Measurements from ENCODE around the gene TYROBP. TPM values are rescaled to one million over a fixed set of nuclear protein-coding genes. Genes with fewer than 3 reads are reported as not detected.

The TYROBP gene
- total RNA-seq, 1 experiment from 2014 or later: not detected

DNA sequence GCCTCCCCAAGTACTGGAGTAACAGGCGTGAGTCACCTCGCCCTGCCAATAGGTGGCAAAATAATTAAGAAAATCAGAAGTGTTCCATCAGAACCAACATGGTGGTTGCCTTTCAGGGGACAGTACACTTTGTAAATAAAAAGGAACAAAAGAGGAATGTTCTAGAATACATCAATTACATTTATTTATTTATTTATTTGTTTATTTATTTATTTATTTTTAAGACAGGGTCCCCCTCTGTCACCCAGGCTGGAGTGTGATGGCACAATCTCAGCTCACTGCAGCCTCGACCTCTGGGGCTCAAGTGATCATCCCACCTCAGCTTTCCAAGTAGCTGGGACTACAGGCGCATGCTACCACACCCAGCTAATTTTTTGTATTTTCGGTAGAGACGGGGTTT, 12.9 kb upstream of the TYROBP start:
- ChIA-PET CTCF (interaction anchor here (0.7 kb wide), 1 partner anchor 41 kb away, joined by 5 read pairs; no protein-coding TSS in a partner anchor), POLR2A (no interaction called here)
- intact Hi-C loops (cut with micrococcal nuclease; ENCODE audit: unreplicated experiment): no loop called here
- Histone ChIP-seq H3K27me3 (ENCODE audit: control insufficient read depth, insufficient read depth, low read length) (no peaks in the 10 kb centered on the region), H3K4me3 (ENCODE audit: low read depth in 2 of 2, low read length in 2 of 2) (no peak overlapping the region), H3K27ac (ENCODE audit: low read length) (no peak overlapping the region), H3K36me3 (ENCODE audit: control insufficient read depth, insufficient read depth, low read length) (no peaks in the 10 kb centered on the region), H3K4me1 (ENCODE audit: control insufficient read depth, insufficient read depth, low read length) (no peaks in the 10 kb centered on the region), H3K9me3 (ENCODE audit: control insufficient read depth, insufficient read depth, low read depth, low read length) (peaks cover 6% of the 10 kb centered on the region; the same call in 1 of the 2 replicates)
- ATAC-seq (no peak), DNase-seq (ENCODE audit: low read depth, low spot score) (no peak)
- no TSS peak for BruUV-seq (replicated peaks)
- in situ Hi-C loops (cut with HindIII; ENCODE audit: low pct_unique_long_range_greater_than_20kb, low sequenced_read_pairs): no loop called here
- TF ChIP-seq TCF7L2 (IDR thresholded peaks at IDR 0.05; ENCODE audit: low read depth, low read length) (no peak), SIN3A (IDR thresholded peaks at IDR 0.05; ENCODE audit: borderline replicate concordance, insufficient read depth, low read depth, low read length) (no peak), POLR2AphosphoS5 (IDR thresholded peaks at IDR 0.05; ENCODE audit: low read depth, low read length) (no peak)
- TF ChIP-seq, protein P1, sequence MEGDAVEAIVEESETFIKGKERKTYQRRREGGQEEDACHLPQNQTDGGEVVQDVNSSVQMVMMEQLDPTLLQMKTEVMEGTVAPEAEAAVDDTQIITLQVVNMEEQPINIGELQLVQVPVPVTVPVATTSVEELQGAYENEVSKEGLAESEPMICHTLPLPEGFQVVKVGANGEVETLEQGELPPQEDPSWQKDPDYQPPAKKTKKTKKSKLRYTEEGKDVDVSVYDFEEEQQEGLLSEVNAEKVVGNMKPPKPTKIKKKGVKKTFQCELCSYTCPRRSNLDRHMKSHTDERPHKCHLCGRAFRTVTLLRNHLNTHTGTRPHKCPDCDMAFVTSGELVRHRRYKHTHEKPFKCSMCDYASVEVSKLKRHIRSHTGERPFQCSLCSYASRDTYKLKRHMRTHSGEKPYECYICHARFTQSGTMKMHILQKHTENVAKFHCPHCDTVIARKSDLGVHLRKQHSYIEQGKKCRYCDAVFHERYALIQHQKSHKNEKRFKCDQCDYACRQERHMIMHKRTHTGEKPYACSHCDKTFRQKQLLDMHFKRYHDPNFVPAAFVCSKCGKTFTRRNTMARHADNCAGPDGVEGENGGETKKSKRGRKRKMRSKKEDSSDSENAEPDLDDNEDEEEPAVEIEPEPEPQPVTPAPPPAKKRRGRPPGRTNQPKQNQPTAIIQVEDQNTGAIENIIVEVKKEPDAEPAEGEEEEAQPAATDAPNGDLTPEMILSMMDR (IDR thresholded peaks at IDR 0.05): no peak
- TF ChIP-seq, protein P2, sequence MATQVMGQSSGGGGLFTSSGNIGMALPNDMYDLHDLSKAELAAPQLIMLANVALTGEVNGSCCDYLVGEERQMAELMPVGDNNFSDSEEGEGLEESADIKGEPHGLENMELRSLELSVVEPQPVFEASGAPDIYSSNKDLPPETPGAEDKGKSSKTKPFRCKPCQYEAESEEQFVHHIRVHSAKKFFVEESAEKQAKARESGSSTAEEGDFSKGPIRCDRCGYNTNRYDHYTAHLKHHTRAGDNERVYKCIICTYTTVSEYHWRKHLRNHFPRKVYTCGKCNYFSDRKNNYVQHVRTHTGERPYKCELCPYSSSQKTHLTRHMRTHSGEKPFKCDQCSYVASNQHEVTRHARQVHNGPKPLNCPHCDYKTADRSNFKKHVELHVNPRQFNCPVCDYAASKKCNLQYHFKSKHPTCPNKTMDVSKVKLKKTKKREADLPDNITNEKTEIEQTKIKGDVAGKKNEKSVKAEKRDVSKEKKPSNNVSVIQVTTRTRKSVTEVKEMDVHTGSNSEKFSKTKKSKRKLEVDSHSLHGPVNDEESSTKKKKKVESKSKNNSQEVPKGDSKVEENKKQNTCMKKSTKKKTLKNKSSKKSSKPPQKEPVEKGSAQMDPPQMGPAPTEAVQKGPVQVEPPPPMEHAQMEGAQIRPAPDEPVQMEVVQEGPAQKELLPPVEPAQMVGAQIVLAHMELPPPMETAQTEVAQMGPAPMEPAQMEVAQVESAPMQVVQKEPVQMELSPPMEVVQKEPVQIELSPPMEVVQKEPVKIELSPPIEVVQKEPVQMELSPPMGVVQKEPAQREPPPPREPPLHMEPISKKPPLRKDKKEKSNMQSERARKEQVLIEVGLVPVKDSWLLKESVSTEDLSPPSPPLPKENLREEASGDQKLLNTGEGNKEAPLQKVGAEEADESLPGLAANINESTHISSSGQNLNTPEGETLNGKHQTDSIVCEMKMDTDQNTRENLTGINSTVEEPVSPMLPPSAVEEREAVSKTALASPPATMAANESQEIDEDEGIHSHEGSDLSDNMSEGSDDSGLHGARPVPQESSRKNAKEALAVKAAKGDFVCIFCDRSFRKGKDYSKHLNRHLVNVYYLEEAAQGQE (IDR thresholded peaks at IDR 0.05; ENCODE audit: insufficient read depth in 1 of 2, low read depth in 2 of 2, low read length in 1 of 2): no peak

GRCh38 chr19:35919306-35919705, 11.2 kb upstream of the TYROBP start:
- H3K27ac ChIP-seq (ENCODE audit: low read length): no peak overlapping the region
- H3K9me3 ChIP-seq (ENCODE audit: control insufficient read depth, insufficient read depth, low read depth, low read length): no peaks in the 10 kb centered on the region
- H3K4me3 ChIP-seq (ENCODE audit: low read depth in 2 of 2, low read length in 2 of 2): no peak overlapping the region
- DNase-seq (ENCODE audit: low read depth, low spot score) (no peak), ATAC-seq (no peak)
- CTCF ChIA-PET: interaction anchor here (0.6 kb wide), 1 partner anchor 32 kb away, joined by 11 read pairs; no protein-coding TSS in a partner anchor
- H3K27me3 ChIP-seq (ENCODE audit: control insufficient read depth, insufficient read depth, low read length): no peaks in the 10 kb centered on the region
- H3K36me3 ChIP-seq (ENCODE audit: control insufficient read depth, insufficient read depth, low read length): no peaks in the 10 kb centered on the region
- intact Hi-C loops (cut with micrococcal nuclease; ENCODE audit: unreplicated experiment) (no loop called here), in situ Hi-C loops (cut with HindIII; ENCODE audit: low pct_unique_long_range_greater_than_20kb, low sequenced_read_pairs) (loop anchor here (10.0 kb wide), 1 partner anchor 65 kb away; the partner anchor contains the start of genes KIRREL2 and NPHS1)
- TF ChIP-seq, protein P2 (IDR thresholded peaks at IDR 0.05; ENCODE audit: insufficient read depth in 1 of 2, low read depth in 2 of 2, low read length in 1 of 2): no peak
- TF ChIP-seq TCF7L2 (IDR thresholded peaks at IDR 0.05; ENCODE audit: low read depth, low read length) (no peak), POLR2AphosphoS5 (IDR thresholded peaks at IDR 0.05; ENCODE audit: low read depth, low read length) (no peak), SIN3A (IDR thresholded peaks at IDR 0.05; ENCODE audit: borderline replicate concordance, insufficient read depth, low read depth, low read length) (no peak)
- TF ChIP-seq, protein P1 (IDR thresholded peaks at IDR 0.05): no peak
- no TSS peak for BruUV-seq (replicated peaks)
- H3K4me1 ChIP-seq (ENCODE audit: control insufficient read depth, insufficient read depth, low read length): no peaks in the 10 kb centered on the region
- POLR2A ChIA-PET: no interaction called here
